Activated CD8-positive, alpha-beta memory T cell treated with anti-CD3 and anti-CD28 coated beads for 36 hours (primary cell): ENCODE data around the gene OR1L8. TPM values are rescaled to one million over a fixed set of nuclear protein-coding genes. Genes with fewer than 3 reads are reported as not detected.

Experiments
- CTCF ChIA-PET: fragments of 350-600 bp; sonication (Branson Sonifier 250); formaldehyde crosslinking; loops from one replicate; lab custom pipeline; 2021; ENCODE audit warnings: antibody characterized with exemption; lab: Charles Lee
- POLR2A ChIA-PET: fragments of 350-600 bp; sonication (Branson Sonifier 250); formaldehyde crosslinking; loops from one replicate; lab custom pipeline; 2021; ENCODE audit warnings: antibody characterized with exemption; lab: Charles Lee
- total RNA-seq, 2 experiments: library from RNA; stranded (reverse); gene quantifications; one replicate each; pipeline ENCODE4 v1.2.3, GENCODE V29; 2021

Gene OR1L8
- total RNA-seq, 2 experiments from 2014 or later: not detected

DNA sequence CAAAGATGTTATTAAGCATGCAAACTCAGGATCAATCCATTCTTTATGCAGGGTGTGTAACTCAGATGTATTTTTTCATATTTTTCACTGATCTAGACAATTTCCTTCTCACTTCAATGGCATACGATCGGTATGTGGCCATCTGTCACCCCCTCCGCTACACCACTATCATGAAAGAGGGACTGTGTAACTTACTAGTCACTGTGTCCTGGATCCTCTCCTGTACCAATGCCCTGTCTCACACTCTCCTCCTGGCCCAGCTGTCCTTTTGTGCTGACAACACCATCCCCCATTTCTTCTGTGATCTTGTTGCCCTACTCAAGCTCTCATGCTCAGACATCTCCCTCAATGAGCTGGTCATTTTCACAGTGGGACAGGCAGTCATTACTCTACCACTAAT lies 63.8 kb downstream of the OR1L8 start:
- ChIA-PET POLR2A (no interaction called here), CTCF (no interaction called here)

DNA sequence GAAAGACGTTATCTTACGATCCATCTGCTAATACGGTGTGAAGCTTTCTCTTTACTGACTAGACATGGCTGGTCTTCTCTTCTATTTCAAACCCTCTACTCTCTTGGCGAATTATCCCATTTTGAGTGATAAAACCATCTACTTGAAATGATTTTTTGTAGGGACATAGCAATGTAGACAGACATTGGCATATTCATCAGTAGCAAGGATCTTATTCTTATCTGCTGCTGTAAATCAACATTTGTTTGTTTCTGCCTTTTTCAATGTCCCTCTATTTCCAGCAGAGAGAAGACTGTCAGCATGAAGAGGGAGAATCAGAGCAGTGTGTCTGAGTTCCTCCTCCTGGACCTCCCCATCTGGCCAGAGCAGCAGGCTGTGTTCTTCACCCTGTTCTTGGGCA lies 64.3 kb downstream of the OR1L8 start, which contains the start of gene OR1J4:
TSS of gene OR1J4 (plus strand) at position 301 of the 400 bp plus-strand sequence. CDS start at position 301, 0 bp downstream.
- ChIA-PET CTCF (no interaction called here), POLR2A (no interaction called here)

DNA sequence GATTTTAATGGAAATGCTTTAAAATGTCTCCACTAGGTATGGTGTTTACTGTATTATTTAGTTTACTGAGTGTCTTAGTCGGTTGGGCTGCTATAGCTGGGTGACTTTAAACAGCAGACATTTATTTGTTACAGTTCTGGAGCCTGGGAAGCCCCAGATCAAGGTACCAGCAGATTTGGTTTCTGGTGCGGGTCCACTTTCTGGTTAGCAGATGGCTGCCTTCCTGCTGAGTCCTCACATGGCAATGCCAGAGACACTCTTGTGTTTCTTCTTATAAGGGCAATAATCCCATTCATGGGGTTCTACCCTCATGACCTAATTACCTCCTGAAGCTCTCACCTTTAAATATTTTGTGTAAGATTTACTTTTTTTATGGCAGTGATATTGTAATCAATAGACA lies 65.0 kb downstream of the OR1L8 start:
- POLR2A ChIA-PET: no interaction called here

More for the DNA sequence above, 65.0 kb downstream of the OR1L8 start:
- CTCF ChIA-PET: interaction anchor here (0.7 kb wide), 1 partner anchor 20 kb away, joined by 3 read pairs; no protein-coding TSS in a partner anchor

Other genes with a start within 250 kb of the OR1L8 start
- gene PTGS1, start 212.4 kb downstream of the OR1L8 start, total RNA-seq: under 1 TPM in 1 of 2 experiments, not detected in 1; 0.08 TPM
- gene OR1J1, start 105.5 kb downstream of the OR1L8 start, total RNA-seq: not detected
- not detected for gene OR1J2, start 72.6 kb downstream of the OR1L8 start, total RNA-seq
- not detected for gene OR1J4, start 64.2 kb downstream of the OR1L8 start, total RNA-seq
- gene OR1N1, start 56.1 kb downstream of the OR1L8 start, total RNA-seq: not detected
- gene OR1N2, start 30.3 kb downstream of the OR1L8 start, total RNA-seq: not detected
- gene OR1Q1, start 31.4 kb upstream of the OR1L8 start, total RNA-seq: not detected
- not detected for gene OR1B1, start 74.2 kb upstream of the OR1L8 start, total RNA-seq
- gene OR1L1, start 78.3 kb upstream of the OR1L8 start, total RNA-seq: not detected
- not detected for gene OR1L3, start 91.7 kb upstream of the OR1L8 start, total RNA-seq
- not detected for gene OR1L4, start 140.6 kb upstream of the OR1L8 start, total RNA-seq
- not detected for gene OR1L6, start 158.9 kb upstream of the OR1L8 start, total RNA-seq
- gene OR5C1, start 205.5 kb upstream of the OR1L8 start, total RNA-seq: not detected
- gene OR1K1, start 216.7 kb upstream of the OR1L8 start, total RNA-seq: not detected
- 10 to 100 TPM; 19.5 to 19.9 TPM for gene PDCL, start 245.2 kb upstream of the OR1L8 start, total RNA-seq